Measurements from ENCODE around the gene CEP128.

DNA sequence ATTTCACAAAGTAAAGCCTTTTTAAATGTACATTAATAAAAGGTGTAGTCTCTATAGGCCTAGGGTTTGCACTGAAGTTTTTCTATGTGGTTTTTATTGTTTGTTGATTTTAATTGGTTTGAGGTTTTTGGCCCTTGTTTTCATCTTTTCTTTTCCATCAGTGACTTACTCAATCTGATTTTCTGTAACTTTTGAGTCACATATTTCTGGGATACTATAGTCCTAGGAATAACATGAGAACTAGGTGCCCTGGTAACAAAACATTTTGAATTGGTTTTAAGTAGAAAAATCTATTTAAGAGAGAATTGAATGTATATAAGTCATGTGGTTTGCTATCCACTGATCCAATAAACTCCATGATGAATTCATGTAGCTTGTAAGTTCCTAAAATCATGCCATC is 311.9 kb downstream of the CEP128 start:
- TF ChIP-seq, protein P1, sequence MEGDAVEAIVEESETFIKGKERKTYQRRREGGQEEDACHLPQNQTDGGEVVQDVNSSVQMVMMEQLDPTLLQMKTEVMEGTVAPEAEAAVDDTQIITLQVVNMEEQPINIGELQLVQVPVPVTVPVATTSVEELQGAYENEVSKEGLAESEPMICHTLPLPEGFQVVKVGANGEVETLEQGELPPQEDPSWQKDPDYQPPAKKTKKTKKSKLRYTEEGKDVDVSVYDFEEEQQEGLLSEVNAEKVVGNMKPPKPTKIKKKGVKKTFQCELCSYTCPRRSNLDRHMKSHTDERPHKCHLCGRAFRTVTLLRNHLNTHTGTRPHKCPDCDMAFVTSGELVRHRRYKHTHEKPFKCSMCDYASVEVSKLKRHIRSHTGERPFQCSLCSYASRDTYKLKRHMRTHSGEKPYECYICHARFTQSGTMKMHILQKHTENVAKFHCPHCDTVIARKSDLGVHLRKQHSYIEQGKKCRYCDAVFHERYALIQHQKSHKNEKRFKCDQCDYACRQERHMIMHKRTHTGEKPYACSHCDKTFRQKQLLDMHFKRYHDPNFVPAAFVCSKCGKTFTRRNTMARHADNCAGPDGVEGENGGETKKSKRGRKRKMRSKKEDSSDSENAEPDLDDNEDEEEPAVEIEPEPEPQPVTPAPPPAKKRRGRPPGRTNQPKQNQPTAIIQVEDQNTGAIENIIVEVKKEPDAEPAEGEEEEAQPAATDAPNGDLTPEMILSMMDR (IDR thresholded peaks at IDR 0.05), result no peak
- no peak for TF ChIP-seq POLR2AphosphoS5 (IDR thresholded peaks at IDR 0.05)

All from transverse colon (tissue), 4 donors.